Activated CD4-positive, alpha-beta memory T cell treated with anti-CD3 and anti-CD28 coated beads, Interleukin-2, amount 10 ng/mL, durations not matched to agents 7 days and 5 days (primary cell): Measurements from ENCODE around the gene MRPL16. TPM values are rescaled to one million over a fixed set of nuclear protein-coding genes. Genes with fewer than 3 reads are reported as not detected.

Experiments used
- CTCF ChIA-PET: fragments of 350-600 bp; sonication (Branson Sonifier 250); formaldehyde crosslinking; loops from one replicate; lab custom pipeline; 2021; ENCODE audit warnings: antibody characterized with exemption, inconsistent platforms; lab: Charles Lee
- POLR2A ChIA-PET: fragments of 350-600 bp; sonication (Branson Sonifier 250); formaldehyde crosslinking; loops from one replicate; lab custom pipeline; 2021; ENCODE audit warnings: antibody characterized with exemption; lab: Charles Lee
- DNase-seq: peaks from one replicate; pipeline ENCODE4 v3.0.0-alpha.2; 2020
- H3K27ac Mint-ChIP-seq: one replicate; pipeline ENCODE4 v1.8.0; 2021; ENCODE audit warnings: mild to moderate bottlenecking, mixed read lengths
- H3K27me3 Mint-ChIP-seq: one replicate; pipeline ENCODE4 v1.8.0; 2021; ENCODE audit warnings: mixed read lengths
- H3K36me3 Mint-ChIP-seq: one replicate; pipeline ENCODE4 v1.8.0; 2021; ENCODE audit warnings: low read depth, mixed read lengths
- H3K4me1 Mint-ChIP-seq: one replicate; pipeline ENCODE4 v1.8.0; 2021; ENCODE audit warnings: mixed read lengths
- H3K4me3 Mint-ChIP-seq: one replicate; pipeline ENCODE4 v1.8.0; 2021; ENCODE audit warnings: mild to moderate bottlenecking, mixed read lengths
- H3K9me3 Mint-ChIP-seq: one replicate; pipeline ENCODE4 v1.8.0; 2021; ENCODE audit warnings: mixed read lengths
- total RNA-seq, 2 experiments: library from RNA; stranded (reverse); gene quantifications; one replicate each; pipeline ENCODE4 v1.2.3, GENCODE V29; 2021

The MRPL16 gene
- total RNA-seq, 2 experiments from 2014 or later: 77.0 to 77.7 TPM

- Mint-ChIP-seq H3K27ac (no peak overlapping the region), H3K27me3 (no peaks in the 10 kb centered on the region), H3K9me3 (no peaks in the 10 kb centered on the region), H3K4me1 (peaks cover 37% of the 10 kb centered on the region), H3K36me3 (peaks cover 36% of the 10 kb centered on the region), H3K4me3 (no peak overlapping the region)
- no peak for DNase-seq
- POLR2A ChIA-PET: interaction anchor here (4.0 to 8.1 kb wide), 3 partner anchors 8 to 15 kb away, joined by 20 to 69 read pairs (median 50); partner anchors contain the start of gene STX3
- CTCF ChIA-PET: no interaction called here
These were observed 41.5 kb downstream of the MRPL16 start for GRCh38 chr11:59769111-59769510.

- Mint-ChIP-seq H3K4me3 (no peak overlapping the region), H3K4me1 (peaks cover 35% of the 10 kb centered on the region), H3K27ac (no peak overlapping the region), H3K36me3 (peaks cover 36% of the 10 kb centered on the region), H3K27me3 (no peaks in the 10 kb centered on the region), H3K9me3 (no peaks in the 10 kb centered on the region)
- peak; percentile 63 for DNase-seq
- ChIA-PET POLR2A (interaction anchor here (0.9 to 4.9 kb wide), 11 partner anchors 10 to 152 kb away, joined by 3 to 69 read pairs (median 7); partner anchors contain the start of genes MRPL16, OSBP, PATL1 and STX3), CTCF (interaction anchor here (1.0 to 2.7 kb wide), 8 partner anchors 12 to 152 kb away, joined by 3 to 31 read pairs (median 4); partner anchors contain the start of genes MRPL16 and STX3)
These were observed 43.4 kb downstream of the MRPL16 start for GRCh38 chr11:59767225-59767611.

GRCh38 chr11:59766542-59767224 is 43.9 kb downstream of the MRPL16 start:
- no peaks in the 10 kb centered on the region for H3K27me3 Mint-ChIP-seq
- H3K4me3 Mint-ChIP-seq: no peak overlapping the region
- no peaks in the 10 kb centered on the region for H3K9me3 Mint-ChIP-seq
- no peak overlapping the region for H3K27ac Mint-ChIP-seq
- DNase-seq: no peak
- peaks cover 41% of the 10 kb centered on the region for H3K36me3 Mint-ChIP-seq
- ChIA-PET CTCF (interaction anchor here (1.0 to 2.7 kb wide), 8 partner anchors 11 to 152 kb away, joined by 3 to 31 read pairs (median 4); partner anchors contain the start of genes MRPL16 and STX3), POLR2A (interaction anchor here (0.8 to 4.9 kb wide), 11 partner anchors 8 to 151 kb away, joined by 3 to 69 read pairs (median 7); partner anchors contain the start of genes MRPL16, OSBP, PATL1 and STX3)
- H3K4me1 Mint-ChIP-seq: peaks cover 32% of the 10 kb centered on the region

GRCh38 chr11:59765068-59765735 is 45.4 kb downstream of the MRPL16 start:
- H3K27ac Mint-ChIP-seq: peak overlapping the region; percentile 38
- peaks cover 39% of the 10 kb centered on the region for H3K4me1 Mint-ChIP-seq
- ChIA-PET CTCF (interaction anchor here (0.9 kb wide), 1 partner anchor 10 kb away, joined by 3 read pairs; the partner anchor contains the start of gene STX3), POLR2A (interaction anchor here (4.0 to 4.9 kb wide), 3 partner anchors 10 to 19 kb away, joined by 20 to 69 read pairs (median 63); partner anchors contain the start of gene STX3)
- no peak overlapping the region for H3K4me3 Mint-ChIP-seq
- no peaks in the 10 kb centered on the region for H3K27me3 Mint-ChIP-seq
- no peak for DNase-seq
- H3K36me3 Mint-ChIP-seq: peaks cover 42% of the 10 kb centered on the region
- no peaks in the 10 kb centered on the region for H3K9me3 Mint-ChIP-seq

- H3K4me1 Mint-ChIP-seq: peaks cover 64% of the 10 kb centered on the region
These were observed 48.6 kb downstream of the MRPL16 start for GRCh38 chr11:59761993-59762392.

GRCh38 chr11:59760771-59761170 is 49.8 kb downstream of the MRPL16 start:
- POLR2A ChIA-PET: interaction anchor here (1.3 to 1.7 kb wide), 2 partner anchors 23 to 27 kb away, joined by 3 to 4 read pairs; no protein-coding TSS in a partner anchor
- Mint-ChIP-seq H3K4me1 (peaks cover 75% of the 10 kb centered on the region), H3K27me3 (no peaks in the 10 kb centered on the region), H3K4me3 (no peak overlapping the region), H3K9me3 (no peaks in the 10 kb centered on the region), H3K36me3 (peaks cover 72% of the 10 kb centered on the region), H3K27ac (no peak overlapping the region)
- CTCF ChIA-PET: interaction anchor here (1.2 kb wide), 1 partner anchor 32 kb away, joined by 4 read pairs; no protein-coding TSS in a partner anchor
- DNase-seq: no peak

More at GRCh38 chr11:59761993-59762392, 48.6 kb downstream of the MRPL16 start:
- peaks cover 61% of the 10 kb centered on the region for H3K36me3 Mint-ChIP-seq
- POLR2A ChIA-PET: interaction anchor here (1.3 kb wide), 1 partner anchor 26 kb away, joined by 3 read pairs; no protein-coding TSS in a partner anchor
- no peak for DNase-seq
- no peak overlapping the region for H3K4me3 Mint-ChIP-seq
- no peak overlapping the region for H3K27ac Mint-ChIP-seq
- CTCF ChIA-PET: no interaction called here
- H3K27me3 Mint-ChIP-seq: no peaks in the 10 kb centered on the region
- no peaks in the 10 kb centered on the region for H3K9me3 Mint-ChIP-seq

GRCh38 chr11:59759900-59760299 is 50.7 kb downstream of the MRPL16 start:
- CTCF ChIA-PET: interaction anchor here (1.2 kb wide), 1 partner anchor 33 kb away, joined by 4 read pairs; no protein-coding TSS in a partner anchor
- no peaks in the 10 kb centered on the region for H3K27me3 Mint-ChIP-seq
- H3K27ac Mint-ChIP-seq: no peak overlapping the region
- POLR2A ChIA-PET: interaction anchor here (0.6 to 1.7 kb wide), 4 partner anchors 13 to 42 kb away, joined by 3 to 4 read pairs (median 3); no protein-coding TSS in a partner anchor
- no peaks in the 10 kb centered on the region for H3K9me3 Mint-ChIP-seq
- no peak for DNase-seq
- H3K36me3 Mint-ChIP-seq: peaks cover 70% of the 10 kb centered on the region
- H3K4me1 Mint-ChIP-seq: peaks cover 70% of the 10 kb centered on the region
- no peak overlapping the region for H3K4me3 Mint-ChIP-seq

- Mint-ChIP-seq H3K9me3 (no peaks in the 10 kb centered on the region), H3K27me3 (no peaks in the 10 kb centered on the region), H3K4me3 (no peak overlapping the region), H3K27ac (no peak overlapping the region), H3K4me1 (peaks cover 65% of the 10 kb centered on the region), H3K36me3 (peaks cover 64% of the 10 kb centered on the region)
- POLR2A ChIA-PET: interaction anchor here (0.6 to 1.0 kb wide), 2 partner anchors 43 to 47 kb away, joined by 3 read pairs; no protein-coding TSS in a partner anchor
- CTCF ChIA-PET: no interaction called here
- DNase-seq: no peak
These were observed 52.1 kb downstream of the MRPL16 start for GRCh38 chr11:59758401-59759037.

- Mint-ChIP-seq H3K4me1 (peaks cover 56% of the 10 kb centered on the region), H3K4me3 (peak overlapping the region; percentile 84), H3K36me3 (peaks cover 50% of the 10 kb centered on the region), H3K27me3 (no peaks in the 10 kb centered on the region), H3K9me3 (no peaks in the 10 kb centered on the region), H3K27ac (peak overlapping the region; percentile 38)
- CTCF ChIA-PET: interaction anchor here (1.0 to 6.1 kb wide), 4 partner anchors 10 to 162 kb away, joined by 3 to 99 read pairs (median 17); no protein-coding TSS in a partner anchor
- POLR2A ChIA-PET: interaction anchor here (1.3 to 5.3 kb wide), 7 partner anchors 9 to 88 kb away, joined by 3 to 64 read pairs (median 59); partner anchors contain the start of genes MRPL16 and PATL1
- no peak for DNase-seq
These were observed 53.7 kb downstream of the MRPL16 start for GRCh38 chr11:59756845-59757244.

- Mint-ChIP-seq H3K9me3 (no peaks in the 10 kb centered on the region), H3K27me3 (no peaks in the 10 kb centered on the region), H3K4me3 (peak overlapping the region; percentile 84), H3K27ac (peak overlapping the region; percentile 64), H3K36me3 (peaks cover 49% of the 10 kb centered on the region), H3K4me1 (peaks cover 56% of the 10 kb centered on the region)
- DNase-seq: no peak
- CTCF ChIA-PET: interaction anchor here (0.7 to 6.1 kb wide), 5 partner anchors 10 to 163 kb away, joined by 3 to 99 read pairs (median 3); no protein-coding TSS in a partner anchor
- POLR2A ChIA-PET: interaction anchor here (1.3 to 5.3 kb wide), 7 partner anchors 10 to 87 kb away, joined by 3 to 64 read pairs (median 59); partner anchors contain the start of genes MRPL16 and PATL1
These were observed 54.1 kb downstream of the MRPL16 start for GRCh38 chr11:59756558-59756840.
